Ascending aorta (tissue), 2 donors: Measurements from ENCODE around the gene RNASEH1. TPM values are rescaled to one million over a fixed set of nuclear protein-coding genes. Genes with fewer than 3 reads are reported as not detected.

Experiments
- DNase-seq, 2 donors: peaks; one replicate each; pipeline ENCODE4 v3.0.0-alpha.2; 2019; ENCODE audit warnings: low spot score in 2 of 2
- H3K27ac ChIP-seq, 2 donors: fragments of 200-600 bp; sonication (generic); one replicate each; pipeline ENCODE4 v1.5.1; 2016 to 2017; ENCODE audit warnings: mild to moderate bottlenecking in 1 of 2
- H3K27me3 ChIP-seq: fragments of 200-600 bp; sonication (generic); one replicate; pipeline ENCODE4 v1.5.1; 2017
- H3K36me3 ChIP-seq, 2 donors: fragments of 200-600 bp; sonication (generic); one replicate each; pipeline ENCODE4 v1.5.1; 2016
- H3K4me1 ChIP-seq, 2 donors: fragments of 200-600 bp; sonication (generic); one replicate each; pipeline ENCODE4 v1.5.1; 2016 to 2017; ENCODE audit warnings: mild to moderate bottlenecking in 1 of 2
- H3K4me3 ChIP-seq, 2 donors: fragments of 200-600 bp; sonication (generic); one replicate each; pipeline ENCODE4 v1.5.1; 2016 to 2017; ENCODE audit warnings: mild to moderate bottlenecking in 1 of 2
- H3K9me3 ChIP-seq, 2 donors: fragments of 200-600 bp; sonication (generic); one replicate each; pipeline ENCODE4 v1.5.1; 2016
- CTCF ChIP-seq, 3 experiments: fragments of 200-600 bp in 2 of 3; fragments of 450-650 bp in 1 of 3; sonication (generic) in 2 of 3; IDR thresholded peaks; one replicate each; pipeline ENCODE4 v1.5.1; 2016 to 2019; ENCODE audit warnings: antibody characterized with exemption in 3 of 3, mild to moderate bottlenecking in 1 of 3, moderate library complexity in 1 of 3
- intact Hi-C: fragments of 100-400 bp; cut with DNase I; formaldehyde crosslinking; loops from one replicate; pipeline ENCODE4 v1.15.1; 2023
- total RNA-seq: library from RNA; depleted of rRNA; stranded (reverse); fragments of >200 nt; gene quantifications from one replicate; pipeline ENCODE4 v1.1.0, GENCODE V29; 2016

RNASEH1 gene
- total RNA-seq, 1 donor from 2014 or later: 9.3 TPM

GRCh38 chr2:3563521-3563976 is 5.4 kb upstream of the RNASEH1 start:
- TF ChIP-seq CTCF (IDR thresholded peaks at IDR 0.05): no peak
- Histone ChIP-seq H3K4me1 (no peaks in the 10 kb centered on the region), H3K27me3 (no peaks in the 10 kb centered on the region), H3K36me3 (no peaks in the 10 kb centered on the region), H3K27ac (no peak overlapping the region), H3K9me3 (no peaks in the 10 kb centered on the region), H3K4me3 (no peak overlapping the region)
- intact Hi-C loops: no loop called here
- no peak for DNase-seq

GRCh38 chr2:3557639-3558204 is 411 bp downstream of the RNASEH1 start:
- Histone ChIP-seq H3K27ac (peak overlapping the region; percentile 92 to 97), H3K9me3 (no peaks in the 10 kb centered on the region), H3K27me3 (no peaks in the 10 kb centered on the region), H3K4me3 (peak overlapping the region; percentile 84 to 94), H3K36me3 (peaks cover 29 to 30% of the 10 kb centered on the region in 2 donors), H3K4me1 (peaks cover 4 to 10% of the 10 kb centered on the region in 2 donors)
- intact Hi-C loops: loop anchor here (1.0 to 5.0 kb wide), 7 partner anchors 18 to 180 kb away; partner anchors contain the start of genes ADI1, EIPR1 and RPS7
- no peak for TF ChIP-seq CTCF (IDR thresholded peaks at IDR 0.05)
- DNase-seq: no peak

GRCh38 chr2:3553946-3554345 is 4.2 kb downstream of the RNASEH1 start:
- Histone ChIP-seq H3K36me3 (peaks cover 61 to 62% of the 10 kb centered on the region in 2 donors), H3K27ac (no peak overlapping the region), H3K4me3 (no peak overlapping the region), H3K9me3 (no peaks in the 10 kb centered on the region), H3K4me1 (peaks cover 4 to 10% of the 10 kb centered on the region in 2 donors), H3K27me3 (no peaks in the 10 kb centered on the region)
- intact Hi-C loops: no loop called here
- DNase-seq: no peak
- no peak for TF ChIP-seq CTCF (IDR thresholded peaks at IDR 0.05)

- H3K9me3 ChIP-seq: no peaks in the 10 kb centered on the region
- H3K27me3 ChIP-seq: no peaks in the 10 kb centered on the region
- H3K36me3 ChIP-seq: peaks cover 83 to 93% of the 10 kb centered on the region in 2 donors
- H3K27ac ChIP-seq: no peak overlapping the region
- no peak overlapping the region for H3K4me3 ChIP-seq
- DNase-seq: no peak
- intact Hi-C loops: no loop called here
- no peaks in the 10 kb centered on the region for H3K4me1 ChIP-seq
- TF ChIP-seq CTCF (IDR thresholded peaks at IDR 0.05): no peak
These were observed 10.2 kb downstream of the RNASEH1 start for GRCh38 chr2:3547915-3548314.

GRCh38 chr2:3545788-3546478 is 12.2 kb downstream of the RNASEH1 start:
- no peak overlapping the region for H3K27ac ChIP-seq
- no peaks in the 10 kb centered on the region for H3K27me3 ChIP-seq
- intact Hi-C loops: no loop called here
- no peaks in the 10 kb centered on the region for H3K4me1 ChIP-seq
- no peak for DNase-seq
- H3K36me3 ChIP-seq: peaks cover 84 to 98% of the 10 kb centered on the region in 2 donors
- TF ChIP-seq CTCF (IDR thresholded peaks at IDR 0.05): no peak
- no peak overlapping the region for H3K4me3 ChIP-seq
- no peaks in the 10 kb centered on the region for H3K9me3 ChIP-seq
